Measurements from ENCODE around the gene SNX20.

- TF ChIP-seq YBX1 (IDR thresholded peaks at IDR 0.05) (no peak), CTCF (IDR thresholded peaks at IDR 0.05 in 2 of 3, conservative IDR thresholded peaks at IDR 0.05 in 1 of 3; ENCODE audit: control insufficient read depth in 2 of 3, extremely low read depth in 1 of 3, insufficient read depth in 1 of 3, low read depth in 3 of 3, low read length in 3 of 3) (no peak), MEF2B (IDR thresholded peaks at IDR 0.05; ENCODE audit: partially characterized antibody, poor library complexity, severe bottlenecking) (no peak), CHD2 (IDR thresholded peaks at IDR 0.05; ENCODE audit: borderline replicate concordance, low read depth, low read length) (no peak), CEBPB (IDR thresholded peaks at IDR 0.05; ENCODE audit: borderline replicate concordance in 1 of 2, low read depth in 2 of 2, low read length in 2 of 2) (no peak), EZH2 (IDR thresholded peaks at IDR 0.05; ENCODE audit: borderline replicate concordance, control insufficient read depth, low read depth, low read length) (no peak), CBX5 (IDR thresholded peaks at IDR 0.05; ENCODE audit: low read depth) (no peak), SUPT20H (IDR thresholded peaks at IDR 0.05; ENCODE audit: borderline replicate concordance, control insufficient read depth, low read depth, low read length) (no peak)
These were observed 7.8 kb upstream of the SNX20 start for GRCh38 chr16:50688867-50689266.

Measured in GM12878 (cell line).